H1 (cell line): ENCODE results near the gene SLC9B2. TPM values are rescaled to one million over a fixed set of nuclear protein-coding genes. Genes with fewer than 3 reads are reported as not detected.

Experiments
- CTCF ChIA-PET: fragments of 300-600 bp; sonication (Branson Sonifier 250); formaldehyde crosslinking; loops from one replicate; lab custom pipeline; 2021; ENCODE audit not compliant: partially characterized antibody; lab: Charles Lee
- POLR2A ChIA-PET: fragments of 300-600 bp; sonication (Branson Sonifier 250); formaldehyde crosslinking; loops from one replicate; lab custom pipeline; 2021; ENCODE audit warnings: inconsistent platforms; ENCODE audit not compliant: partially characterized antibody; lab: Charles Lee
- DNase-seq, 2 experiments: peaks; one replicate each; pipeline versions ENCODE4 v3.0.0 to v3.0.0-alpha.2; 2010 to 2022; ENCODE audit warnings: low spot score in 2 of 2, low read depth in 1 of 2, mixed read lengths in 1 of 2
- FAIRE-seq: peaks from 2 replicates; lab custom pipeline; 2011; peaks lifted over from hg19 to GRCh38; lab: Jason Lieb, UNC
- H2AFZ ChIP-seq: 2 replicates; pipeline ENCODE4 v1.8.1; 2012; ENCODE audit warnings: low read length, inconsistent platforms
- H2AK5ac ChIP-seq: 2 replicates; pipeline ENCODE4 v1.6.1; 2013; ENCODE audit warnings: low read depth, low read length
- H2BK120ac ChIP-seq: replicated peaks from 2 replicates; pipeline ENCODE3; 2013; ENCODE audit warnings: low read depth, low read length, inconsistent platforms
- H2BK12ac ChIP-seq: 2 replicates; pipeline ENCODE4 v1.6.1; 2013; ENCODE audit warnings: low read depth, low read length
- H2BK15ac ChIP-seq: 2 replicates; pipeline ENCODE4 v1.6.1; 2013; ENCODE audit warnings: low read length
- H2BK20ac ChIP-seq: 2 replicates; pipeline ENCODE4 v1.6.1; 2013; ENCODE audit warnings: low read length
- H2BK5ac ChIP-seq: 2 replicates; pipeline ENCODE4 v1.6.1; 2013; ENCODE audit warnings: low read depth, low read length
- H3K14ac ChIP-seq: 2 replicates; pipeline ENCODE4 v1.6.1; 2013; ENCODE audit warnings: inconsistent platforms; ENCODE audit not compliant: insufficient read length
- H3K18ac ChIP-seq: 2 replicates; pipeline ENCODE4 v1.6.1; 2013; ENCODE audit warnings: low read length; ENCODE audit errors: extremely low read depth
- H3K23ac ChIP-seq: 2 replicates; pipeline ENCODE4 v1.6.1; 2013; ENCODE audit warnings: inconsistent platforms; ENCODE audit not compliant: insufficient read length
- H3K23me2 ChIP-seq: 2 replicates; pipeline ENCODE4 v1.6.1; 2013; ENCODE audit warnings: low read depth, low read length
- H3K27ac ChIP-seq: 2 replicates; pipeline ENCODE4 v1.6.1; 2011; ENCODE audit warnings: low read depth, low read length, inconsistent platforms
- H3K27me3 ChIP-seq, 4 experiments: replicated peaks in 1 of 4; 1 replicate in 1 of 4; 2 replicates in 3 of 4; pipeline versions ENCODE4 v1.6.1 to v1.8.1; 2011 to 2013; ENCODE audit warnings: low read length in 3 of 4, mild to moderate bottlenecking in 3 of 4, inconsistent platforms in 2 of 4, mixed read lengths in 2 of 4, moderate library complexity in 1 of 4; ENCODE audit not compliant: control insufficient read depth in 3 of 4, insufficient read depth in 3 of 4; ENCODE audit errors: extremely low read depth in 1 of 4
- H3K36me3 ChIP-seq, 4 experiments: 2 replicates each; pipeline versions ENCODE4 v1.6.1 to v1.8.1; 2011 to 2013; ENCODE audit warnings: mild to moderate bottlenecking in 4 of 4, low read length in 3 of 4, moderate library complexity in 2 of 4, control low read depth in 1 of 4, inconsistent platforms in 1 of 4; ENCODE audit not compliant: insufficient read depth in 4 of 4, control insufficient read depth in 2 of 4
- H3K4ac ChIP-seq: replicated peaks from 2 replicates; pipeline ENCODE3; 2013; ENCODE audit warnings: low read length, low read depth, mixed read lengths, inconsistent platforms; ENCODE audit not compliant: insufficient read length
- H3K4me1 ChIP-seq, 4 experiments: replicated peaks in 1 of 4; 1 replicate in 1 of 4; 2 replicates in 3 of 4; pipeline versions ENCODE4 v1.6.1 to v1.8.1; 2011 to 2013; ENCODE audit warnings: low read length in 3 of 4, inconsistent platforms in 2 of 4, mixed read lengths in 1 of 4; ENCODE audit not compliant: insufficient read depth in 4 of 4, control insufficient read depth in 3 of 4
- H3K4me2 ChIP-seq, 2 experiments: 2 replicates each; pipeline versions ENCODE4 v1.6.1 to v1.8.1; 2011 to 2013; ENCODE audit warnings: low read depth in 2 of 2, low read length in 2 of 2, control low read depth in 1 of 2, inconsistent platforms in 1 of 2, mild to moderate bottlenecking in 1 of 2; ENCODE audit not compliant: insufficient read depth in 1 of 2
- H3K4me3 ChIP-seq, 4 experiments: fragments of 200-600, 300-600 bp in 1 of 4; sonication (generic), shearing (Covaris generic), sonication (Bioruptor Twin) in 1 of 4; 2 replicates each; pipeline versions ENCODE4 v1.5.1 to v1.8.1; 2011 to 2016; ENCODE audit warnings: low read length in 4 of 4, low read depth in 3 of 4, control low read depth in 2 of 4, inconsistent platforms in 2 of 4, mild to moderate bottlenecking in 2 of 4, mixed read lengths in 1 of 4, moderate library complexity in 1 of 4; ENCODE audit not compliant: insufficient read depth in 2 of 4; ENCODE audit errors: extremely low read depth in 1 of 4
- H3K56ac ChIP-seq: replicated peaks from 2 replicates; pipeline ENCODE3; 2013; ENCODE audit warnings: low read depth, mild to moderate bottlenecking, mixed read lengths, low read length, inconsistent platforms; ENCODE audit not compliant: insufficient read length
- H3K79me1 ChIP-seq: 2 replicates; pipeline ENCODE4 v1.6.1; 2013; ENCODE audit warnings: low read depth, low read length, control low read depth
- H3K79me2 ChIP-seq, 2 experiments: 2 replicates each; pipeline versions ENCODE4 v1.6.1 to v1.8.1; 2012 to 2013; ENCODE audit warnings: low read length in 2 of 2, mild to moderate bottlenecking in 2 of 2, inconsistent platforms in 1 of 2; ENCODE audit not compliant: insufficient read depth in 2 of 2, control insufficient read depth in 1 of 2
- H3K9ac ChIP-seq, 4 experiments: replicated peaks in 1 of 4; 1 replicate in 1 of 4; 2 replicates in 3 of 4; pipeline versions ENCODE4 v1.6.1 to v1.8.1; 2011 to 2013; ENCODE audit warnings: low read depth in 3 of 4, low read length in 3 of 4, control low read depth in 2 of 4, mild to moderate bottlenecking in 2 of 4, moderate library complexity in 2 of 4, inconsistent platforms in 1 of 4; ENCODE audit errors: extremely low read depth in 1 of 4
- H3K9me3 ChIP-seq, 2 experiments: 2 replicates each; pipeline versions ENCODE4 v1.6.1 to v1.8.1; 2012 to 2013; ENCODE audit warnings: mild to moderate bottlenecking in 2 of 2, moderate library complexity in 2 of 2, control low read depth in 1 of 2, inconsistent platforms in 1 of 2, low read depth in 1 of 2, low read length in 1 of 2, mixed read lengths in 1 of 2; ENCODE audit not compliant: insufficient read depth in 2 of 2
- H4K20me1 ChIP-seq, 2 experiments: replicated peaks in 1 of 2; 2 replicates each; pipeline versions ENCODE3 to v1.8.1; 2011 to 2013; ENCODE audit warnings: inconsistent platforms in 2 of 2, low read length in 2 of 2, mild to moderate bottlenecking in 1 of 2; ENCODE audit not compliant: insufficient read depth in 2 of 2, control insufficient read depth in 1 of 2
- H4K5ac ChIP-seq: 2 replicates; pipeline ENCODE4 v1.6.1; 2013; ENCODE audit warnings: low read length, low read depth, mixed read lengths, inconsistent platforms; ENCODE audit not compliant: insufficient read length
- H4K8ac ChIP-seq: 2 replicates; pipeline ENCODE4 v1.8.0; 2013; ENCODE audit warnings: mild to moderate bottlenecking, moderate library complexity, low read length, inconsistent platforms; ENCODE audit not compliant: insufficient read depth; ENCODE audit errors: extremely low read depth
- H4K91ac ChIP-seq: replicated peaks from 2 replicates; pipeline ENCODE3; 2013; ENCODE audit warnings: low read length, mixed read lengths, inconsistent platforms; ENCODE audit not compliant: insufficient read length
- CTCF ChIP-seq, 3 experiments: IDR thresholded peaks; 1 replicate in 2 of 3; 2 replicates in 1 of 3; pipeline versions ENCODE4 v1.5.1 to v1.6.1; 2011; ENCODE audit warnings: low read length in 3 of 3, mild to moderate bottlenecking in 3 of 3, inconsistent platforms in 2 of 3, low read depth in 1 of 3, moderate library complexity in 1 of 3; ENCODE audit not compliant: insufficient read depth in 1 of 3; ENCODE audit errors: control extremely low read depth in 1 of 3
- JUN ChIP-seq: IDR thresholded peaks from 2 replicates; pipeline ENCODE4 v1.6.1; 2011; ENCODE audit warnings: low read depth, mild to moderate bottlenecking, improper control_type of control experiment, low read length
- RAD21 ChIP-seq, 2 experiments: IDR thresholded peaks in 1 of 2; conservative IDR thresholded peaks in 1 of 2; 2 replicates each; pipeline ENCODE4 v1.6.1; 2011; ENCODE audit warnings: low read depth in 2 of 2, low read length in 2 of 2, improper control_type of control experiment in 1 of 2, inconsistent platforms in 1 of 2, mild to moderate bottlenecking in 1 of 2, moderate library complexity in 1 of 2
- WGBS, 2 experiments: shearing (Covaris generic) in 1 of 2; methylation state at CpG; one replicate each; pipeline versions ENCODE4 v1.1.6 to v1.1.7; 2013 to 2015; ENCODE audit warnings: low lambda C conversion rate in 2 of 2, mixed read lengths in 2 of 2, inconsistent platforms in 1 of 2, low coverage in 1 of 2, missing lambda C conversion rate in 1 of 2; ENCODE audit not compliant: insufficient replicate concordance in 2 of 2, insufficient coverage in 1 of 2, insufficient read length in 1 of 2; ENCODE audit errors: extremely low coverage in 1 of 2, missing lambda C conversion rate in 1 of 2; 5-methylcytosine and 5-hydroxymethylcytosine counted together
- polyA plus RNA-seq, 7 experiments: library from polyadenylated mRNA; depleted of rRNA in 3 of 7; stranded (reverse) in 5 of 7; unstranded in 2 of 7; fragments of >200 nt in 5 of 7; fragments of 200-250 nt in 2 of 7; gene quantifications; 1 replicate in 5 of 7; 2 replicates in 1 of 7; 4 replicates in 1 of 7; pipeline versions ENCODE4 v1.2.1 to v1.2.3, GENCODE V29; 2011 to 2013; ENCODE audit warnings: missing spikeins in 2 of 7, mixed read lengths in 2 of 7
- total RNA-seq: library from RNA; stranded (reverse); fragmentation: NEBNext Ultra II Directional; extraction: Animal tissue kit (Norgen Biotek cat#: 25700); gene quantifications from 2 replicates; pipeline ENCODE4 v1.2.1, GENCODE V29; 2021

The SLC9B2 gene
- total and polyA plus RNA-seq, 2 of the 8 experiments (the other 6 are each of a cell fraction or from before 2014, with no cell fraction given), result 3.2 to 5.2 TPM

DNA sequence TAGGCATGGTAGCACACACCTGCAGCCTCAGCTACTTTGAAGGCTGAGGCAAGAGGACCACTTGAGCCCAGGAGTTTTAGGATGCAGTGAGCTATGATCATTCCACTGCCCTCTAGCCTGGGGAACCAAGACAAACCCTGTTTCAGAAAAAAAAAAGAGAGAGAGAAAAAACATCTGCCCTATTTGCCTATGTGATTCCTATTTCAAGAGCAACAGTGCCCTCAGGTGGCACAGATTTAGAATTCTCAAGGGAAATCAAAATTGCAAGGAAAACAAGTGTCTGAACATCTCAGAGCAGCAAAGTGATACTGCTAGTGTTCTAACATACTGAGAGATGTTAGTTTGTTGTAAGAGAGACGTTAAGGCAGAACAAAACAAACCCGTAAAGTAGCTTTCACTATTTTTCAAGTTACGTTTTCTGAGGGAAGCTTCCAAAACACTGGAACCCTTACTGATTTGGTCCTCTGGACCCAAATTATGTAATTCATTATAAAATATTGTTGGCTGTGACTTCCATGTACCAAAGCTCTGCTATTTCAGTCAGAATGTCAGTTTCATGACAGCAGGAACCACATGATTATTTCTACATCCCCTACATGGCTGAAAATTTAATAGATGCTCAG, 15.2 kb upstream of the SLC9B2 start:
- no peak overlapping the region for H3K4me3 ChIP-seq
- FAIRE-seq (peak; percentile 72), DNase-seq (no peak)
- no peak overlapping the region for H3K27ac ChIP-seq
- H3K18ac ChIP-seq, result no peak overlapping the region
- 73% methylated on average over 3 of the region's 3 CpGs; no CpG with 5 or more reads in 1 of the 2 experiments for WGBS, 2 experiments
- H3K23ac ChIP-seq, result no peak overlapping the region
- H2BK20ac ChIP-seq, result no peak overlapping the region
- no peak overlapping the region for H4K8ac ChIP-seq
- TF ChIP-seq JUN (no peak), CTCF (IDR thresholded peaks at IDR 0.05; ENCODE audit: control extremely low read depth in 1 of 3, insufficient read depth in 1 of 3, low read depth in 1 of 3, low read length in 3 of 3) (peak in 2 of 3 experiments; percentile 61 to 66; a peak in 3 of 4 replicates), RAD21 (IDR thresholded peaks at IDR 0.05 in 1 of 2, conservative IDR thresholded peaks at IDR 0.05 in 1 of 2; ENCODE audit: low read depth in 2 of 2, low read length in 2 of 2) (peak; percentile 82 to 85)
- no peaks in the 10 kb centered on the region for H3K79me1 ChIP-seq
- H3K4me1 ChIP-seq, result no peaks in the 10 kb centered on the region
- no peak overlapping the region for H3K4ac ChIP-seq
- no peak overlapping the region for H4K5ac ChIP-seq
- no peak overlapping the region for H3K4me2 ChIP-seq
- H2AFZ ChIP-seq, result no peak overlapping the region
- H4K91ac ChIP-seq, result no peak overlapping the region
- no peak overlapping the region for H2BK12ac ChIP-seq
- no peaks in the 10 kb centered on the region for H3K9me3 ChIP-seq
- peaks cover 0 to 31% (median 24%) of the 10 kb centered on the region in 4 experiments for H3K36me3 ChIP-seq
- H3K23me2 ChIP-seq, result no peaks in the 10 kb centered on the region
- H2AK5ac ChIP-seq, result no peak overlapping the region
- no peak overlapping the region for H3K56ac ChIP-seq
- no peak overlapping the region for H2BK15ac ChIP-seq
- ChIA-PET POLR2A (interaction anchor here (3.0 kb wide), 1 partner anchor 11 kb away, joined by 6 read pairs; no protein-coding TSS in a partner anchor), CTCF (interaction anchor here (0.5 to 6.8 kb wide), 29 partner anchors 8 to 1529 kb away, joined by 3 to 51 read pairs (median 4); partner anchors contain the start of genes BDH2 and SLC9B2)
- H4K20me1 ChIP-seq, result no peaks in the 10 kb centered on the region
- H2BK5ac ChIP-seq, result no peak overlapping the region
- H3K14ac ChIP-seq, result no peak overlapping the region
- no peaks in the 10 kb centered on the region for H3K27me3 ChIP-seq
- H3K79me2 ChIP-seq, result no peaks in the 10 kb centered on the region
- H3K9ac ChIP-seq, result no peak overlapping the region
- H2BK120ac ChIP-seq, result no peak overlapping the region
